Measurements from ENCODE around the gene RHBDF1.
"Not testable (repeated sequence)": the region's sequence is repeated elsewhere in the genome, so short reads cannot be mapped to it uniquely, and the experiment has no call there.

RHBDF1 gene

GRCh38 chr16:56231-56927 is 16.1 kb downstream of the RHBDF1 start:
- no peak for DNase-seq

- DNase-seq, result no peak
Measured at GRCh38 chr16:55571-56136, 16.8 kb downstream of the RHBDF1 start.

- no peak for DNase-seq
Measured at GRCh38 chr16:54237-54581, 18.2 kb downstream of the RHBDF1 start.

GRCh38 chr16:53346-54236 is 18.8 kb downstream of the RHBDF1 start, which contains the start of the genes POLR3K and SNRNP25:
POLR3K (minus strand) TSS chr16:53608; CDS start chr16:53586, 22 bp downstream.
SNRNP25 (plus strand) TSS chr16:53828; CDS start chr16:54017, 189 bp downstream.
- DNase-seq, result peak; percentile 81

GRCh38 chr16:50769-51591 is 21.5 kb downstream of the RHBDF1 start:
- DNase-seq, result no peak

- no peak for DNase-seq
Measured at GRCh38 chr16:47234-47633, 25.2 kb downstream of the RHBDF1 start.

- DNase-seq, result not testable (repeated sequence)
Measured at GRCh38 chr16:46510-46909, 25.9 kb downstream of the RHBDF1 start.

GRCh38 chr16:45454-45853 is 27.0 kb downstream of the RHBDF1 start:
- DNase-seq, result peak; percentile 48

GRCh38 chr16:44655-45054 is 27.8 kb downstream of the RHBDF1 start:
- no peak for DNase-seq

- DNase-seq, result no peak
Measured at GRCh38 chr16:43294-43693, 29.1 kb downstream of the RHBDF1 start.

GRCh38 chr16:42691-43090 is 29.7 kb downstream of the RHBDF1 start:
- no peak for DNase-seq

GRCh38 chr16:42069-42457 is 30.4 kb downstream of the RHBDF1 start:
- DNase-seq, result no peak

- no peak for DNase-seq
Measured at GRCh38 chr16:41439-42068, 30.9 kb downstream of the RHBDF1 start.

- peak; percentile 40 for DNase-seq
Measured at GRCh38 chr16:38941-39892, 33.2 kb downstream of the RHBDF1 start.

- not testable (repeated sequence) for DNase-seq
Measured at GRCh38 chr16:38206-38605, 34.2 kb downstream of the RHBDF1 start.

GRCh38 chr16:37511-37910 is 34.9 kb downstream of the RHBDF1 start:
- DNase-seq, result no peak

- no peak for DNase-seq
Measured at GRCh38 chr16:36336-36984, 36.0 kb downstream of the RHBDF1 start.

GRCh38 chr16:35678-36305 is 36.6 kb downstream of the RHBDF1 start:
- no peak for DNase-seq

- no peak for DNase-seq
Measured at GRCh38 chr16:35011-35677, 37.3 kb downstream of the RHBDF1 start.

GRCh38 chr16:34648-34987 is 37.8 kb downstream of the RHBDF1 start:
- DNase-seq, result no peak

Data from NCI-H510A treated with DMSO at 0.1 percent for 48 hours (cell line).